GM12892 (cell line): ENCODE results near the gene RASL11B.

Source experiments
- POLR2A ChIP-seq: IDR thresholded peaks from 2 replicates; pipeline ENCODE4 v1.6.1; 2011; ENCODE audit warnings: low read depth, low read length, control low read depth
- TAF1 ChIP-seq: IDR thresholded peaks from 2 replicates; pipeline ENCODE4 v1.6.1; 2011; ENCODE audit warnings: low read depth, mild to moderate bottlenecking, control low read depth, low read length, borderline replicate concordance

DNA sequence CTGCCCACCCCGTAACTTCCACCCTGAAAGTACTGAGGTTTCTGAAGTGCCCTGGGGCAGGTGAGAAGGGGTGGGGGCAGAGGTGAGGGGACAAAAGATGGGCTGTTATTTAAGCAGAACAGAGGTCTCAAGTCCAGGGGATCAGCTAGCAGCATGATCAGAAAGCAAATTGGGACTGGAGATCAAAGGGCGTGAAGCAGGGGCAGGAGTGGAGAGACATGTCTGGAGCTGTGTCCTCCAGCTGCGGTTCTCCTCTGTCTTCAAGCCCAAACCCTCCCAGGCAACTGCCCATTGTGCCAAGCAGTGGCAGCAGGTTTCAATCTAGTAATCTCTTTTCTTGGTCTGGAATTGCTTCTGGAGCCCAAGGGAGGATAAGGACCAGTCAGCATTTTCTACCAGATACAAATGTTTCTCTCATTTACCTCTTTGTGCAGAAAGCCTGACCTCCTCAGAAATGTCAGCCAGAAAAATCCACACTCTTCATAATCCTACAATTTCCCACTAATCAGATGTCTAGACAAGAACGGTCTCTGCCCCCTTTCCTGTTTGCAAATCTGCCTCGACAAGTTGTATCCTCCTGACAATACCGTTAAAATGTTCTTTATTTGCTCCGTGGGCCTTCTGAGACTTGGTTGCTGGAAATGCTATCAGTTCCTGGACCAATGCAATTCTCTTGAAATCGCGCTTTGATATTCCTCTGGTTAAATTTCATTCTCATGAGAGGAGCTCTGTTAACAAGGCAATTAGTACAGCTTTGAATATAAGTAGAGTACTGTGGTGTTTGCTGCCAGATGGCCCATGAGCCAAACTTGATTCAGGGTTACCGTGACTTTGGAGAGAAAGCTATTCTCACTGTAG is 23.2 kb upstream of the RASL11B start:
- TF ChIP-seq TAF1 (no peak), POLR2A (no peak)
